ENCODE measurements around the gene TCFL5.

TCFL5 gene

DNA sequence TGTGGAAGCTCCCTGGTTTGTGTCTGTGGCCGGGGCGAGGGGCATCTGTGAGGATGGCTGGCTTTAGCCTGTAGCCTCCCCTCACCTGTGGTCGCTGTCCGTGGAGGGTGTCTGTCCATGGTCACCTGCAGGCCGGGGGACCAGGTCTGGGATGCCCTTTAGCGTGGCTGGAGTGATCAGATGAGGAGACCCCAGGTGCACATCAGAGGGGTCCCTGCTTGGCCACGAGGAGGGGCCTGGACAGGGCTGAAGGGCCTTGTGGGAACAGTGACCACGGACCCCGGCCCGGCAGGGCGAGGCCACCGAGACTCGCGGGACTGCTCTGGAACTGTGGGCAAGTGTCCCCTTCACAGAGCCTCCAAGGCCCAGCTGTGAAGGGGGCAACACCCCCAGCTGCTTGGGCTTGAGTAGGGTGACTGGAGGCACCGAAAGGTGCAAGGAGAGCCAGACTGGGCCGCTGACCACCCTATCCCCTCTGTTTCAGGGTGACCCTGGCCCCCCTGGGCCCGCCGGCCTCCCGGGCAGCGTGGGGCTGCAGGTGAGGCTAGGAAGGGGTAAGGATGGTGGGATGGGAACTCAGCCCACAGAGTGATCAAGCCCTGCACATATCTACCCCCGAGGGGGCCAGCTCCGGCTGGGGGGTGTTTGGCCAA lies 36.2 kb downstream of the TCFL5 start:
- H3K4me3 Mint-ChIP-seq: no peak overlapping the region
- no peaks in the 10 kb centered on the region for H3K36me3 Mint-ChIP-seq
- no peaks in the 10 kb centered on the region for H3K9me3 Mint-ChIP-seq
- H3K4me1 Mint-ChIP-seq: peaks cover 2% of the 10 kb centered on the region
- DNase-seq (ENCODE audit: low spot score in 2 of 2) (no peak), ATAC-seq (ENCODE audit: low read depth) (no peak)
- H3K27ac Mint-ChIP-seq: no peak overlapping the region
- no peaks in the 10 kb centered on the region for H3K27me3 Mint-ChIP-seq

DNA sequence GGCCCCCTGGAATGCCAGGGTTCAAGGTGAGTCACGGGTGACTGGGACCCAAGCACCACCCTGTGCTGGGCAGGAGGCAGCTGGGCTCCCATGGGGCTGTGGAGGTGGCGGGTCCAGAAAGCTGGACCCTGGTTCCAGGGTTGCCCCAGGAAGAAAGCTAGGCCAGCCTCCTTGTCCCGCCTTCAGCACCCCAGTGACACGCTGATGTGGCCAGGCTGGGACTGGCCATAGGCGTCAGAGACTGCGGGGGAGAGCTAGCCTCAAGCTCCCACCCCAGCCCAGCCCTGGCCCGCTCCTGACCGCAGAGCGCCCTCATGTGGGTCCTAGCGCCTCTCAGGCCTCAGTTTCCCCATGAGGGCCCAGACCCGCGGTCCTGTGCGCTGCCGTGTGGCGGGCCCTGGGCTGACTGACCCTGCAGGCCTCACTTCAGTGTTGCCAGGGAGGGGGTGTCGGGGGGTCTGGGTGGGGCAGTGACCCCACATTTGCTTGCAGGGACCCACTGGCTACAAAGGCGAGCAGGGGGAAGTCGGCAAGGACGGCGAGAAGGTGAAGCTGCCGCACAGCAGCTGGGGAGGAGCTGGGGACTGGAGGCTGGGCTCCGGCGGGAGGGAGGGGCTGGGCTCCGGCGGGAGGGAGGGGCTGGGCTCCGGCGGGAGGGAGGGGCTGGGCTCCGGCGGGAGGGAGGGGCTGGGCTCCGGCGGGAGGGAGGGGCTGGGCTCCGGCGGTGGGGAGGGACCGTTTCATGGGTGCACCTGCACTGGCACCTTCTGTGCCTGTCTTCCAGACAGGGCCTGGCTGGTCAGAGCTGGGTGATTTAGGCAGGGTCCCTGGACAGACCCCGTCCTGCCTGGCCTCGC lies 36.9 kb downstream of the TCFL5 start:
- peak overlapping the region; percentile 76 for H3K4me3 Mint-ChIP-seq
- H3K9me3 Mint-ChIP-seq: no peaks in the 10 kb centered on the region
- peaks cover 2% of the 10 kb centered on the region for H3K4me1 Mint-ChIP-seq
- ATAC-seq (ENCODE audit: low read depth) (peak; percentile 71), DNase-seq (ENCODE audit: low spot score in 2 of 2) (peak in 1 of 2 donors; percentile 47)
- H3K36me3 Mint-ChIP-seq: no peaks in the 10 kb centered on the region
- H3K27ac Mint-ChIP-seq: no peak overlapping the region
- H3K27me3 Mint-ChIP-seq: peaks cover 2% of the 10 kb centered on the region

- H3K4me3 Mint-ChIP-seq: no peak overlapping the region
- no peak for DNase-seq (ENCODE audit: low spot score in 2 of 2)
- H3K36me3 Mint-ChIP-seq: no peaks in the 10 kb centered on the region
- peaks cover 2% of the 10 kb centered on the region for H3K27me3 Mint-ChIP-seq
- ATAC-seq (ENCODE audit: low read depth): no peak
- H3K27ac Mint-ChIP-seq: no peak overlapping the region
- H3K9me3 Mint-ChIP-seq: no peaks in the 10 kb centered on the region
- H3K4me1 Mint-ChIP-seq: peaks cover 2% of the 10 kb centered on the region
Measured at GRCh38 chr20:62823688-62824475, 37.7 kb downstream of the TCFL5 start.

DNA sequence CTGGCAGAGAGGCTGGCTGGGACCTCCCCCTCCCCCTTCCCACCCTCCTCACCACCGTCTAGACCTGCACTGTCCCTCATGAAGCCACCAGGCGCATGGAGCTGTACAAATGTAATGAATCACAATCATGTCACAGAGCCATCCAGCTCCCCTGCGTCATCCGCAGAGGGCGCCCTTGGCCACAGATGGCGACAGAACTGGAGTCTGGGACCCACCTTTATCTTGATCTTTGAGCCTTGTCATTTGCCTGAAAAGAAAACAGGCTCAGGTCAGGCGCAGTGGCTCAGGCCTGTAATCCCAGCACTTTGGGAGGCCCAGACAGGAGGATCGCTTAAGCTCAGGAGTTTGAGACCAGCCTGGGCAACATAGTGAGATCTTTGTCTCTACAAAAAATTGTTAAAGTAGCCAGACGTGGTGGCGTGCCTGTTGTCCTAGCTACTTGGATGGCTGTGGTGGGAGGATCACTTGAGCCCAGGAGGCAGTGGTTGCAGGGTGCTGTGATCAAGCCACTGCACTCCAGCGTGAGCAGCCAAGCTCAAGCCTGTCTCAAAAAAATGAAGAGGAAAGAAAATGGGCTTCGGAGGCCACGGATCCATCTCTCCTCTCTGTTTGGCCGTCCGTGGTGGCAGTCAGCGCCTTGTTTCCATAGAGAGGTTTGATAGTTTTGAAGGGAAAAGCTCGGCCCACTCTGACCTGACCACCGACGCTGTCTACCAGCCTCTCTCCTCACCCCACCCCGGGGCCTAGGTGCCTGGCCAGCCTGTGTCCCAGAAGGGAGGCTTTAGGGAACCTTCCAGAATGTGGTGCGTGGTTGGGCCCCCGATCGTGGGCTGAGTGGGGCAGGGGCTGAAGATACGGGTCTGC lies 38.6 kb downstream of the TCFL5 start:
- peaks cover 2% of the 10 kb centered on the region for H3K27me3 Mint-ChIP-seq
- peaks cover 2% of the 10 kb centered on the region for H3K4me1 Mint-ChIP-seq
- peak in 1 of 2 donors; percentile 49 for DNase-seq (ENCODE audit: low spot score in 2 of 2)
- peak overlapping the region; percentile 46 for H3K4me3 Mint-ChIP-seq
- no peak overlapping the region for H3K27ac Mint-ChIP-seq
- ATAC-seq (ENCODE audit: low read depth): peak; percentile 49
- H3K9me3 Mint-ChIP-seq: no peaks in the 10 kb centered on the region
- H3K36me3 Mint-ChIP-seq: no peaks in the 10 kb centered on the region

DNA sequence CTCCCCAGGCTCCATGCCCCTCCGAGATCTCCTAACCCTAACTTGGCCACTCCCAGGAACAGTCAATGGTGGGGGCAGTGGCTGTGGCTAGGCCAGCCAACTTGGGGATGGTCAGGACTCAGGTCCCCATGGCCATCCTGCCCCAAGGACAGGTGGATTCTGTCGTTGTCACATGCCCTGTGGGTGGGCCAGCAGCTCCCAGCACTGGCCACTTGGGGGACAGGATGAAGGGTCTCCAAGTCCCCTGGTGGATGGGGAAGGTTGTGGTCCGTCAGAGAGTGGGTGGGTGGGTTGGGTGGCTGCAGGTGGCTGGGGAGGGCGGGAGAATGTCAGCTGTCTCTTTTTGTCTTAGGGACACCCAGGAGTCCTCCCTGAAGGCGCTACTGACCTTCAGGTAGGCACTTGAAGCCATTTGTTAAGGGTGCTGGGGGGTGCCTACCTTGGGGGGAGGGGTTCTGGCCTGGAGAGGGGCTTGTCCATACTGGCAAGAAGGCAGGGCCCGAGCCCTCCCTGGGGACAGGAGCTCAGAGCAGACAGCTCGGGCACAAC lies 39.3 kb downstream of the TCFL5 start:
- H3K27ac Mint-ChIP-seq: no peak overlapping the region
- DNase-seq (ENCODE audit: low spot score in 2 of 2) (no peak), ATAC-seq (ENCODE audit: low read depth) (no peak)
- H3K27me3 Mint-ChIP-seq: peaks cover 2% of the 10 kb centered on the region
- peaks cover 2% of the 10 kb centered on the region for H3K4me1 Mint-ChIP-seq
- no peaks in the 10 kb centered on the region for H3K9me3 Mint-ChIP-seq
- no peak overlapping the region for H3K4me3 Mint-ChIP-seq
- H3K36me3 Mint-ChIP-seq: no peaks in the 10 kb centered on the region

GRCh38 chr20:62821726-62822210 lies 39.9 kb downstream of the TCFL5 start:
- no peaks in the 10 kb centered on the region for H3K36me3 Mint-ChIP-seq
- H3K27me3 Mint-ChIP-seq: peaks cover 2% of the 10 kb centered on the region
- no peaks in the 10 kb centered on the region for H3K9me3 Mint-ChIP-seq
- no peak overlapping the region for H3K27ac Mint-ChIP-seq
- no peak for ATAC-seq (ENCODE audit: low read depth)
- no peak overlapping the region for H3K4me3 Mint-ChIP-seq
- no peak for DNase-seq (ENCODE audit: low spot score in 2 of 2)
- H3K4me1 Mint-ChIP-seq: peaks cover 2% of the 10 kb centered on the region

GRCh38 chr20:62820962-62821725 lies 40.5 kb downstream of the TCFL5 start:
- Mint-ChIP-seq H3K27me3 (peaks cover 2% of the 10 kb centered on the region), H3K4me3 (no peak overlapping the region), H3K36me3 (no peaks in the 10 kb centered on the region), H3K4me1 (peaks cover 2% of the 10 kb centered on the region), H3K27ac (no peak overlapping the region), H3K9me3 (no peaks in the 10 kb centered on the region)
- DNase-seq (ENCODE audit: low spot score in 2 of 2) (no peak), ATAC-seq (ENCODE audit: low read depth) (no peak)

GRCh38 chr20:62820208-62820961 lies 41.2 kb downstream of the TCFL5 start:
- peaks cover 5% of the 10 kb centered on the region for H3K27me3 Mint-ChIP-seq
- H3K4me1 Mint-ChIP-seq: peaks cover 2% of the 10 kb centered on the region
- ATAC-seq (ENCODE audit: low read depth) (no peak), DNase-seq (ENCODE audit: low spot score in 2 of 2) (no peak)
- no peaks in the 10 kb centered on the region for H3K9me3 Mint-ChIP-seq
- H3K36me3 Mint-ChIP-seq: no peaks in the 10 kb centered on the region
- no peak overlapping the region for H3K27ac Mint-ChIP-seq
- no peak overlapping the region for H3K4me3 Mint-ChIP-seq

- peaks cover 2% of the 10 kb centered on the region for H3K4me1 Mint-ChIP-seq
- no peak overlapping the region for H3K4me3 Mint-ChIP-seq
- no peaks in the 10 kb centered on the region for H3K36me3 Mint-ChIP-seq
- no peak overlapping the region for H3K27ac Mint-ChIP-seq
- peaks cover 8% of the 10 kb centered on the region for H3K27me3 Mint-ChIP-seq
- ATAC-seq (ENCODE audit: low read depth): no peak
- no peaks in the 10 kb centered on the region for H3K9me3 Mint-ChIP-seq
- no peak for DNase-seq (ENCODE audit: low spot score in 2 of 2)
Measured at GRCh38 chr20:62819494-62820174, 42.0 kb downstream of the TCFL5 start.

- Mint-ChIP-seq H3K9me3 (no peaks in the 10 kb centered on the region), H3K36me3 (no peaks in the 10 kb centered on the region), H3K4me1 (peaks cover 5% of the 10 kb centered on the region), H3K27me3 (peaks cover 10% of the 10 kb centered on the region), H3K27ac (no peak overlapping the region), H3K4me3 (no peak overlapping the region)
- DNase-seq (ENCODE audit: low spot score in 2 of 2) (no peak), ATAC-seq (ENCODE audit: low read depth) (no peak)
Measured at GRCh38 chr20:62818592-62819493, 42.8 kb downstream of the TCFL5 start.

GRCh38 chr20:62817975-62818591 lies 43.5 kb downstream of the TCFL5 start:
- H3K27ac Mint-ChIP-seq: no peak overlapping the region
- ATAC-seq (ENCODE audit: low read depth): no peak
- DNase-seq (ENCODE audit: low spot score in 2 of 2): no peak
- H3K27me3 Mint-ChIP-seq: peaks cover 10% of the 10 kb centered on the region
- H3K9me3 Mint-ChIP-seq: no peaks in the 10 kb centered on the region
- H3K36me3 Mint-ChIP-seq: no peaks in the 10 kb centered on the region
- H3K4me3 Mint-ChIP-seq: peak overlapping the region; percentile 8
- H3K4me1 Mint-ChIP-seq: peaks cover 5% of the 10 kb centered on the region

All from memory B cell (primary cell).